H1 (cell line): Measurements from ENCODE around the gene ANO6. TPM values are rescaled to one million over a fixed set of nuclear protein-coding genes. Genes with fewer than 3 reads are reported as not detected.

Source experiments
- TAF7 ChIP-seq: optimal IDR thresholded peaks from 2 replicates; pipeline ENCODE3; 2011; ENCODE audit warnings: low read depth, mild to moderate bottlenecking, inconsistent platforms, low read length, moderate library complexity, borderline replicate concordance
- polyA plus RNA-seq, 7 experiments: library from polyadenylated mRNA; depleted of rRNA in 3 of 7; stranded (reverse) in 5 of 7; unstranded in 2 of 7; fragments of >200 nt in 5 of 7; fragments of 200-250 nt in 2 of 7; gene quantifications; 1 replicate in 5 of 7; 2 replicates in 1 of 7; 4 replicates in 1 of 7; pipeline versions ENCODE4 v1.2.1 to v1.2.3, GENCODE V29; 2011 to 2013; ENCODE audit warnings: missing spikeins in 2 of 7, mixed read lengths in 2 of 7
- total RNA-seq: library from RNA; stranded (reverse); fragmentation: NEBNext Ultra II Directional; extraction: Animal tissue kit (Norgen Biotek cat#: 25700); gene quantifications from 2 replicates; pipeline ENCODE4 v1.2.1, GENCODE V29; 2021
- TF ChIP-seq, protein P1 (sequence below): fragments of 300-600 bp; sonication (generic); IDR thresholded peaks from 2 replicates; pipeline ENCODE4 v1.7.1; 2012; ENCODE audit warnings: low read length, moderate library complexity, mild to moderate bottlenecking, inconsistent platforms; ENCODE audit not compliant: insufficient replicate concordance

The ANO6 gene
- total and polyA plus RNA-seq, 2 of the 8 experiments (the other 6 are each of a cell fraction or from before 2014, with no cell fraction given), result 15.1 to 39.7 TPM

DNA sequence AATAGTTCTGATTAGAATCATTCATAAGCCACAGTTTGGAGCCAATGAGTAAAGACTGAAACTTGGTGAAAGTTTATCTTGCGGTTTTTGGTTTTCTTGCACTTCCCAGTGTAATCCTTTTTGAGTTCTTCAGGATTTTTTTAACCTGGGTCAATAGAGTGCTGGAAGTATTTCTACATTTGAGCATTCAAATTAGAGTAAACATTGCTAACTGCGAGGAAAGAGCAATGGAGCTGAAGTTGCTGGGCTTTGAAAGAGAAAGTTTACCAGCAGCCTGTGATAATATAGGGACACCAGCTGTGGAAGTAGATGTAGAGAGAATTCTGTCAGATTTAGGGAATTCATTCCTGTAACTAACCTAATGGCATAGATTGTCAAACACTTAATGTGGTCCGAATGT lies 30.3 kb downstream of the ANO6 start (continued):
- TF ChIP-seq, protein P1, sequence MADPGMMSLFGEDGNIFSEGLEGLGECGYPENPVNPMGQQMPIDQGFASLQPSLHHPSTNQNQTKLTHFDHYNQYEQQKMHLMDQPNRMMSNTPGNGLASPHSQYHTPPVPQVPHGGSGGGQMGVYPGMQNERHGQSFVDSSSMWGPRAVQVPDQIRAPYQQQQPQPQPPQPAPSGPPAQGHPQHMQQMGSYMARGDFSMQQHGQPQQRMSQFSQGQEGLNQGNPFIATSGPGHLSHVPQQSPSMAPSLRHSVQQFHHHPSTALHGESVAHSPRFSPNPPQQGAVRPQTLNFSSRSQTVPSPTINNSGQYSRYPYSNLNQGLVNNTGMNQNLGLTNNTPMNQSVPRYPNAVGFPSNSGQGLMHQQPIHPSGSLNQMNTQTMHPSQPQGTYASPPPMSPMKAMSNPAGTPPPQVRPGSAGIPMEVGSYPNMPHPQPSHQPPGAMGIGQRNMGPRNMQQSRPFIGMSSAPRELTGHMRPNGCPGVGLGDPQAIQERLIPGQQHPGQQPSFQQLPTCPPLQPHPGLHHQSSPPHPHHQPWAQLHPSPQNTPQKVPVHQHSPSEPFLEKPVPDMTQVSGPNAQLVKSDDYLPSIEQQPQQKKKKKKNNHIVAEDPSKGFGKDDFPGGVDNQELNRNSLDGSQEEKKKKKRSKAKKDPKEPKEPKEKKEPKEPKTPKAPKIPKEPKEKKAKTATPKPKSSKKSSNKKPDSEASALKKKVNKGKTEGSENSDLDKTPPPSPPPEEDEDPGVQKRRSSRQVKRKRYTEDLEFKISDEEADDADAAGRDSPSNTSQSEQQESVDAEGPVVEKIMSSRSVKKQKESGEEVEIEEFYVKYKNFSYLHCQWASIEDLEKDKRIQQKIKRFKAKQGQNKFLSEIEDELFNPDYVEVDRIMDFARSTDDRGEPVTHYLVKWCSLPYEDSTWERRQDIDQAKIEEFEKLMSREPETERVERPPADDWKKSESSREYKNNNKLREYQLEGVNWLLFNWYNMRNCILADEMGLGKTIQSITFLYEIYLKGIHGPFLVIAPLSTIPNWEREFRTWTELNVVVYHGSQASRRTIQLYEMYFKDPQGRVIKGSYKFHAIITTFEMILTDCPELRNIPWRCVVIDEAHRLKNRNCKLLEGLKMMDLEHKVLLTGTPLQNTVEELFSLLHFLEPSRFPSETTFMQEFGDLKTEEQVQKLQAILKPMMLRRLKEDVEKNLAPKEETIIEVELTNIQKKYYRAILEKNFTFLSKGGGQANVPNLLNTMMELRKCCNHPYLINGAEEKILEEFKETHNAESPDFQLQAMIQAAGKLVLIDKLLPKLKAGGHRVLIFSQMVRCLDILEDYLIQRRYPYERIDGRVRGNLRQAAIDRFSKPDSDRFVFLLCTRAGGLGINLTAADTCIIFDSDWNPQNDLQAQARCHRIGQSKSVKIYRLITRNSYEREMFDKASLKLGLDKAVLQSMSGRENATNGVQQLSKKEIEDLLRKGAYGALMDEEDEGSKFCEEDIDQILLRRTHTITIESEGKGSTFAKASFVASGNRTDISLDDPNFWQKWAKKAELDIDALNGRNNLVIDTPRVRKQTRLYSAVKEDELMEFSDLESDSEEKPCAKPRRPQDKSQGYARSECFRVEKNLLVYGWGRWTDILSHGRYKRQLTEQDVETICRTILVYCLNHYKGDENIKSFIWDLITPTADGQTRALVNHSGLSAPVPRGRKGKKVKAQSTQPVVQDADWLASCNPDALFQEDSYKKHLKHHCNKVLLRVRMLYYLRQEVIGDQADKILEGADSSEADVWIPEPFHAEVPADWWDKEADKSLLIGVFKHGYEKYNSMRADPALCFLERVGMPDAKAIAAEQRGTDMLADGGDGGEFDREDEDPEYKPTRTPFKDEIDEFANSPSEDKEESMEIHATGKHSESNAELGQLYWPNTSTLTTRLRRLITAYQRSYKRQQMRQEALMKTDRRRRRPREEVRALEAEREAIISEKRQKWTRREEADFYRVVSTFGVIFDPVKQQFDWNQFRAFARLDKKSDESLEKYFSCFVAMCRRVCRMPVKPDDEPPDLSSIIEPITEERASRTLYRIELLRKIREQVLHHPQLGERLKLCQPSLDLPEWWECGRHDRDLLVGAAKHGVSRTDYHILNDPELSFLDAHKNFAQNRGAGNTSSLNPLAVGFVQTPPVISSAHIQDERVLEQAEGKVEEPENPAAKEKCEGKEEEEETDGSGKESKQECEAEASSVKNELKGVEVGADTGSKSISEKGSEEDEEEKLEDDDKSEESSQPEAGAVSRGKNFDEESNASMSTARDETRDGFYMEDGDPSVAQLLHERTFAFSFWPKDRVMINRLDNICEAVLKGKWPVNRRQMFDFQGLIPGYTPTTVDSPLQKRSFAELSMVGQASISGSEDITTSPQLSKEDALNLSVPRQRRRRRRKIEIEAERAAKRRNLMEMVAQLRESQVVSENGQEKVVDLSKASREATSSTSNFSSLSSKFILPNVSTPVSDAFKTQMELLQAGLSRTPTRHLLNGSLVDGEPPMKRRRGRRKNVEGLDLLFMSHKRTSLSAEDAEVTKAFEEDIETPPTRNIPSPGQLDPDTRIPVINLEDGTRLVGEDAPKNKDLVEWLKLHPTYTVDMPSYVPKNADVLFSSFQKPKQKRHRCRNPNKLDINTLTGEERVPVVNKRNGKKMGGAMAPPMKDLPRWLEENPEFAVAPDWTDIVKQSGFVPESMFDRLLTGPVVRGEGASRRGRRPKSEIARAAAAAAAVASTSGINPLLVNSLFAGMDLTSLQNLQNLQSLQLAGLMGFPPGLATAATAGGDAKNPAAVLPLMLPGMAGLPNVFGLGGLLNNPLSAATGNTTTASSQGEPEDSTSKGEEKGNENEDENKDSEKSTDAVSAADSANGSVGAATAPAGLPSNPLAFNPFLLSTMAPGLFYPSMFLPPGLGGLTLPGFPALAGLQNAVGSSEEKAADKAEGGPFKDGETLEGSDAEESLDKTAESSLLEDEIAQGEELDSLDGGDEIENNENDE, result no peak
- no peak for TF ChIP-seq TAF7
